NCI-H146 treated with DMSO at 0.1 percent for 48 hours (cell line): Measurements from ENCODE around the gene PRDM16.

ENCODE experiments used
- DNase-seq: peaks from one replicate; lab custom pipeline; 2025; ENCODE audit not compliant: unreplicated experiment; lab: John Stamatoyannopoulos, UW

Gene PRDM16

DNA sequence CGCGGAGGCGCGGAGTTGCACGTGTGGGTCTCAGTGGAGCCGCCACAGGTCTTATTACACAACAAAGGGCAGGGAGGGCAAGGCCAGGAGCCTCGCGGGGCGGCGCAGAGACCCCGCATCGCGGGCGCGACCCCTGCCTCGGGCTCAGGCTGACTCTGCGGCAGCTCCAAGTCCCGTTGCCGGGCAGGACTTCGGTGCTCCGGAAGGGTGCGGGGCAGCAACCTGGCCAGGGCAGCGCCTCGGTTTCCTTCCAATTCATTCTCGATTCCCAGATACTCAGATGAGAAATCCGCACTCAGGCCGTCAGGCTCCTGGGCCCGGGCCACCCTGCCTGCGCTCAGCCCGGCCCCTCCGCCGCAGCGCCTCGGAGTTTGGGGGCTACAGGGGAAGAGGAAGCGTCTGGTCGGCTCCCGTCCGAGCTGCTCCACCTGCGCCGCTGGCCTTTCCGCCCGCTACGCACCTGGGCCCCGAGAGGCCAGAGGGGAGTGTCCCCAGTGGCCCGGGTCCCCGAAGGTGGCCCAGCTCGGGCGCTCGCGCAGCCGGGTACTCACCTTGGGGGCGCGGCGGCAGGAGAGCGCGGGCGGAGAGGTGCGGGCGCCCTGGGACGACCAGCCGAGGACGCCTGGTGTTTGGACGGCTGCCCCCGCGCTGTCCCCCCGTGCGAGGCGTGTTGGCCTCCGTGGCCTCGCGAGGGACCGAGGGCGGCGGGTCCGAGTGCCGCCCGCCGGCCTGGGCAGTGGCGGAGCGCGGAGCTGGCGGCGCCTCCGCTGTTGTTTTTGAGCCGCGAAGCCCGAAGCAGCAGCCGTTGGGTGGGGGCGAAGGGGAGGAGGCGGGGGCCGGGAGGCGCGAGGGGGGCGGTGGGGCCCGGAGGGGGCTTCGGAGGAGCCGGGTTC lies 1.1 kb upstream of the PRDM16 start:
- no peak for DNase-seq

DNA sequence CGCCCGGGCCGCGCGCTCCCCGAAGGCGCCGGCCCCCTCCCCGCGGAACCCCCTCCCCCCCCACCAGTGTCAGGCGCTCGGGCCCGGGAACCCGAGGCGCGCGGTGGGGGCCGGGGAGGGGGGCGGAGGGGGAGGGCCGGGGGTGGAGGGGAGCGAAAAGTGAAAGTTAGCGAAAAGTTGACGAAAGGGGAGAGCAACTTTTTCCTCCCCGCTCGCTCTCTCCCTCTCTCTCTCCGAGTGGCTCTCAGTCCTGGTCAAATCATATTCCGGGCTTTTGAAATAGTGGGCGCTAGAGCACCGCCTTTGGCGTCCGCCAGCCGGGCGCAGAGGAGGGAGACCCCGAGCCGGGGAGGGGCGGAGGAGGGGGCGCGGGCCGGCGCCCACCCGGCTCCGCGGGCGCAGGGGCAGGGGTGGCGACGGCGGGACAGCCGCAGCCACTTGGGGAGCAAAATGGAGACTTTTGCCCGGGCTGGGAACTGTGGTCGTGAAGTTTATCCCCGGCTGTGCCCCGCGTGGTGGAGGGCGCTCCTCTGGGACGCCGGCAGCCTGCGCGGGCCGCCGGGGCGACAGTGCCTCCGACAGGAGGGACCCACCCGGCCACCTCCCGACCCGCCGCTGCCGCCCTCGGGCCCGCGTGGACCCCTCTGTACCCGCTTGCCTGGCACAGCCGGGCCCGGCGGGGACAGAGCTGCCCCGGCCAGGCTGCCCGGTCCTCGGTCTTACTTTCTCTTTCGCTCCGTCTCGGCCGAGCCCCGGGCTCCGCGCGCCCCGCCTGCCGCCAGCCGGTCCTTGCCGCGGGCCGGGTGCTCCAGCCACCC lies 697 bp downstream of the PRDM16 start:
- DNase-seq: no peak

DNA sequence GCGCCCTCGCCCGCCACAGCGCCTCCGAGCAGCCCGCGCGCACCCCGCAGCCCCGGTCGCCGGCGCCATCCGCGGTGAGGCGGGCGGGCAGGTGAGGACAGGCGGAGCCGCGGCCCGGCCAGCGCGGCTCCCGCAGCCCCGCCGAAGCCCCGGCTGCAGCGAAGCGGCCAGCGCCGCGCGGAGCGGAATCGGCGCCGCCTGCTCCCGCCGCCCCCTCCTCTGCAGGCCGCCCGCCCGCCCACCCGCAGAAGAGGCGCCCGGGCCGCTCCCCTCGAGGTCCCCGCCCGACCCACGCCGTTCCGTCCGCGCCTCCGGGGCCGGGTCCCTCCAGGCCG lies 1.3 kb downstream of the PRDM16 start:
- no peak for DNase-seq

DNA sequence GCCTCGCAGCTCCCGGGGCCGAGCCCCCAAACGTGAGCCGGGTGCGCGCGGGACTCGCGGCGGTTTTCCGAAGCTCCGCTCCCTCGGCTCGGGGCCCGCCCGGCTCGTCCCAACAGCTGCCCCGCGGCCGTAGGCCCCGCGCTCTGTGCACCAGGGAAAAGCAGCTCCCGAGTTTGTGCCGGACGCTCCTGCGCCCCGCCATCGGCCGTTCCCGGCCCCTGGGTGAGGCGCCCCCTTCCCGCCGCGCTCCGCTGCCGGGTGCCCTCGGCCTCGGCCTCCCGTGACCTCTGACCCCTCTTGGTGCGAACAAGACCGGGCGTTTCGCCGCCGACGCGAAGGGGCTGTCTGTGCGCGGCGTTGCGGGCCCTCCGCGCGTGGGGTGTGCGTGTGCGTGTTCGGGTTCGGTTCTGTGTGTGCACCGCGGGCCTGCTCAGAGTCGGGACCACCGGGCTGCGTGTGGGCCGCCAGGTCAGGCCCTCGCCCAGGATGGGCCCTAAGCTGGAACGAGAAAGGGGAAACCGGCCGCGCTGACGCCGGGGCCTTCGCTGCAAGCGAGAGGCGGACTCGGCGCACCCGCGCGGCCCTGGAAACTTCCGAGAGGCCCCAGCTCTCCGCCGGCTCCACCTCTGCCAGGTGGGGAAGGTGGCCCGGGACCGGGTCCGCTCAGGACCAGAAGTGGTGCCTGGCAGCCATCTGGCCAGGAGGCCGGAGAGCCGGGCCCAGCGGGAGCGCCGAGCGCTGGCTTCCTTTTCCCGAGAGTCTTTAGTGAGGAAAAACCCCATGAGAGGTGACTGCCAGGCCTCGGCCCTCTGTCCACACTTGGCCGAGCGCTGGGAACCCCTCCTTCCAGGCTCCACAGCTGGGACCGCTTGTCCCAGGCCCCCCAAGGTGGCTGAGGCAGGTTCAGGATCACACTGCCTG lies 1.9 kb downstream of the PRDM16 start:
- no peak for DNase-seq

DNA sequence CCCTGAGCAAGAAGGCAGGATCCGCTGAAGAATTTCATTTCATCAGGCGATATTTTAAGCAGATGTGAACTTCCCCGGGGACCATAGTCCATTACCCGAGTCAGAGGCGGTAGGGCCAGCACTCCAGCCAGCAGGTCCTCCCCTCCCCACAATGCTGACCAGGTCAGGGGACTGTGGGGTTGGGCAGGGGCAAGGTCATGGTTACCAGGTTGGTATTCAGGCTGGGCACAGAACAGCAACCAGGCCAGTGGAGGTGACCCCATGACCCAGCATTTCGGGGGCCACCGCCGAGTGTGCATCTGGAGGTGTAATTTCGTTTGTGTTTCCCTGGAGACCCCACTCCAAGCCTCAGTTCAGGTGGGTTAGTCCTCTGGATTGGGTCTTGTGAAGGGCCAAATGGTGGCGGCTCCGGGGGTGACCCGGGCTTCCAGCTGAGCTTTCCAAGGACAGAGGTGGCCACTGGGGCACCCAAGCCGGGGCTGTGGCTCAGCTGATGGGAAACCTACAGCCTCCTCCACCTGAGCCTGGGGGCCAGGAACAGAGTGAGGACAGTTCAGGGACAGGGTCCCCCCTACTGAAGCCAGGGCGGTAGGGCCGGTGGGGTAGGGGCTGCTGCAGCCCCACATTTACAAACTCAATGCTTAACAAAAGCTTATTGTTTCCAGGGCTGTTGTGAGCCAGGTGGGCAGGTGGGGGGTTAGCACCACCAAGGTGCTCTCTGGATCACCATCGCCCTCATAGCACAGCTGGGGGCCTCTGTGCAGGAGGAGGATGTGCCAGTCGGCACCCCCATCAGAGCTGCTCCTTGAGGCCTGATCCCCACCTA lies 2.8 kb downstream of the PRDM16 start:
- no peak for DNase-seq

DNA sequence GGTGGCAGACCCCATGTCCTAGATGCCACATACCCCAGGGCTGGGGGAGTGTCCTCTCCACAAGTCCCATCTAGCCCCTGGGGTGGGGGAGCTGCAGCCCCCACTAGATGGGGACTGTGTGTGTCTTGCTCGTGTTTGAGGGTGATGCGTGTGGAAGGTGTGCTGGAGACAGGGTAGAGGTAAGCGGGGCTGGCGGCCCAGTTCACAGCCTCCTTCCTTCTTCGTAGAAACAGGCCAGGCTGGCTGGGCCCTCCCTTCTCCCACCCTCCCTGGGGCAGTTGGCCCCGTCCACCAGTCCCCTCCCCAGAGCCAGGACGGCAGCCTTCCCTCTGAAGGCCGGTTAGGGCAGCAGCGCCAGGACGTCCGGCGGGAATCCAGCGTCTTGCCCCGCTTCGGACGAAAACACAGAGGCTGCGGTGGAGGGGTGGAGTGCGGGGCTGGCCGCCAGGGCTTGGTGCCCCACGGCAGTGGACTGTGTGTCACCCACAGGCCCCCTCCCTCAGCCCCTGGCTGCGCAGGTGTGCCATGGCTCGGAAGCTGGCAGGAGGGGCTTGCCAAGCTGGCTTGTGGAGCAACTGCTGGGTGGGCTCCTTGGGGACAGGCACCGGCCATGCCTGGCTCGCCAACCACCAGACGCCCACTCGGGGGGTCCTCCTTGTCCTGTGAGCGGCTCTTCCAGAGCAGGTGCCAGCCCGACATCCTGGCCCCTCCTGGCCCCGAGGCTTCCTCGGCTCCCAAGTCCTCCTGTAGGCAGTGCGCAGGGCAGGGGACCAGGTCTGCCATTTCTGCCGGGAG lies 3.6 kb downstream of the PRDM16 start:
- DNase-seq: no peak

DNA sequence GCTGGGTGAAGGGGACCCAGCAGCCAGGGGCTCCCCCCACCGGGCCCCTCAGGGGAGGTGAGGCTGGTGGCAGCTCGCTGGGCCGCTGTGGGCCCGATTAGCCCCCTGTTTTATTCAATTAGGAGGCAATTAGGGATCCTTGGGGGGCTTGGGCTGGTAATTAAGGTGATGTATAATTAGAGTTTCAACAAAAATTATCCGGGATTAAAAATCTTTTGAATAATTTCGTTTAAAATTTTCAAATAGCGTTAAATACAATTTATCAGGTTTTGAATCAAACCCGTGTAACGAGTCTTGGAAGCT lies 4.1 kb downstream of the PRDM16 start:
- DNase-seq: no peak

DNA sequence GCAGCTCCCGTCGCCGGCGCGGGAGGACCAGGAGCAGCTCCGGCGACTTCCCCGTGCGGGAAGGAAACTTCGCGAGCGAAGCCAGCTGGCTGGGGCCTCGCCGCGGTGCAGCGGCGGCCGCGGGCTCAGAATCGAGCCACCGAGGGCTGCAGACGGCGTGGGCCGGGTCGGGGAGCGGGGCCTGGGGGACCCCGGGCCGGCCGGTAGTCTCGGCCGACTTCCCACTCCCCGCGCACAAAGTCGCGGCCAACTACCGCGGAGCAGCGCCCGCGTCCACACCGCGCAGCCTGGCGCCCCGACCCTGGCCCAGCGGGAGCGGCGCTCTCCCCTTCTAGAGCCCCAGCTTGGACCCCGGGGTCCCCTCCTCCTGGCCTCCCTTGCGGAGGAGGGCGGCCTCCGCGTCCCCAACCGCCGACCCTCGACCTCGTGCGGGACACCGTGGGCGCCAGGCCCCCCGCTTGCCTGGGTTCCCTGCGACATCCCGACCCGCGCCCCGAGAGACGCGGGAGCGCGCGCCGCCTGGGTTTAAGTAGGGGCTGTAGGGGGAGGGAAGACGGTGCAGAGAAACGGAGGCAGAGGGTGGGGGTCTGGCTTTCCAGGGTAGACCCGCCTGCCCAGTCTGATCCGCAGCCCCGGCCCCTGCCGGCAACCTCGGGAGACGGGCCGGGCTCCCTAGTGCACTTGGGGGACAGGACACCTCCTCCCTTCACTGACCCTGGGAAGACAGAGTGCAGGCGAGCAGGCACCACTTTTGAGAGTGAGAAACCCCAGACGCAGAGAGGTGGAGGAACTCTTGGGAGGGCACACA lies 4.7 kb downstream of the PRDM16 start:
- no peak for DNase-seq

DNA sequence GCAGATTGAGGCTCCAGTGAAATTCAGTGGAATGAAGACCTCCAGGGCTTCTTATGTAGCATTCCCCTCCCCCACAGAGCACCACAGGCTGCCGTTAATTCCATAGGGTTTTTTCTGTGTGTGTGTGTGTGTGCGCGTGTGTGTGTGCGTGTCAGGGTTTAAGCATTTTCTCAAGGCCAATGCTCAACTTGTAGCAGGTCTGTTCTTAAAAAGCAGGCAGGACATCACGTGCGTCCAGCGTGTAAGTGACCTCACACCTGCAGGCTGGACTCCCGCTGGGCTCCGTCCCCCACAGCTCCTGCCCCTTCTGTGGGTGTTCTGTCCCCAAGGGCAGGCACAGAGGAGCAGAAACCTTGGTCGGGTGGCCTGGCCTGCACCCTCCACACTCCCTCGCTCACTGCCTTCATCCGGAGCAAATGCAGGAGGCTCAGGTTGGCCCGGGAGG lies 5.3 kb downstream of the PRDM16 start:
- no peak for DNase-seq

DNA sequence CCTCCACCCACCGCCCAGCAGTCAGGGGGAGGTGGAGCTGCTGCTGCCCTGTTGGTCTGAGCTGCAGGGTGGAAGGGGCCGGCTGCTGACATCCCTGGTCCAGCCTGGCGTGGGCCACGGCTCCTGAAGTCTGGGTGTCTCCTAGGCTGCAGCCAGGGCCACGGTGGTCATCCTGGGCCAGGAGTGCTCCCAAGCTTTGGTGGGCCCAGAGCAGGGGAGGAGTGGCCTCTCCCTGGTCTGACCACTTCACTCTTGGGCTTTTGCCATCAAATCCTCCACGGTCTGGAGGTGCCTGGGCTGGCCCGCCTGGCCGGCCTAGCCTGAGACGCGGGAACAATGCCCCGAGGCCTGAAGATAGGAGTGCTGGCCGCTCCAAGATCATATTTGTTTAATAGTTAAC lies 5.8 kb downstream of the PRDM16 start:
- no peak for DNase-seq

DNA sequence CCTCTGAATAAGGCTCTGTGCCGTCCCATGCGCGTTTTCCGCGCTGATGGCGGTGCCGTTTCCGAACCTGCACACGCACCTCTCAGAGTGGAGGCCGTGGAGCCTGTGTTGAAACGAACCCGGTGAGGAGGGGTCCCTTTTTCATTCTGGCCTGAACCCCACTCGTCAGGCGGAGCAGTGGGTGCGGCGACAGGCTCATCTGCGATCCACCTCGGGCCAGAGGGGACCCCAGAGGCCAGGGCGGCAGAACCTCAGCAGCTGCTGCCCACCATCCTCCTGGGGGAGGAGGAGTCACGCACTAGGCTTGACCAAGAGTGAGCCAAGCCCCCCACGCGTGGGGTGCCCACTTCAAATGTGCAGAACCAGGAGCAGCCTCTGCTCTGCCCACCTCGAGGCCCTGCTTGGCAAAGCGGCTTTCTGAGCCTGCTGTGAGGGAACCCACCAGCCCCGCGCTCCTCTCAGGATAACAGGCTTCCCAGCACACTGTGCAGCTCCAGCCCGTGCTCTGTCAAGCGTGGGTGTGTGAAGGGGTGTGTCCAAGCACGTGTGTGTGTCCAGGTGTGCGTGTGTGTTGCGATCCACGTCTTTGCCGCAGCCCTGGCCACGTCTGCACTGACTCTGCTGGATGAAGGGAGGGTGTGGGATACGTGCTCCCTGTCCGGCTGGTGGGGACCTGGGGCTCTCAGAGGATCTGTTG lies 6.8 kb downstream of the PRDM16 start:
- DNase-seq: no peak

DNA sequence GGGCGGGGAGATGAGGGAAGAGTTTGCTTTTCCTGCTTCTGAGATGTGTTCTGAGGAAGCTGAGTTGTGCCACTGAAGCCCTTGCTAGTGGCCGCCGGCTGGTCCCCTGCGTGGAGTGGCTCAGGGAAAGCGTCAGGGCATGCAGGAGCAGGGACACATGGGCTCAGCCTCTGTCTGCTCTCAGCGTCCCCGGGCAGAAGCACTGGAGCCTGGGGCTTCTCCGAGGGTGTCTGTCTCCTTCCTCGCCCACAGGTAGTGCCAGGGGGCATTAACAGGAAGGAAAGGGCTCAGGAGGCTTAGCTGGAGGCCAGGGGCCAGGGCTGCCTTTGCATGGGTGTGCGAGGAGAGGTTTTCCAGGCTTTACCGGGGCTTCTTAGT lies 7.3 kb downstream of the PRDM16 start:
- DNase-seq: no peak

DNA sequence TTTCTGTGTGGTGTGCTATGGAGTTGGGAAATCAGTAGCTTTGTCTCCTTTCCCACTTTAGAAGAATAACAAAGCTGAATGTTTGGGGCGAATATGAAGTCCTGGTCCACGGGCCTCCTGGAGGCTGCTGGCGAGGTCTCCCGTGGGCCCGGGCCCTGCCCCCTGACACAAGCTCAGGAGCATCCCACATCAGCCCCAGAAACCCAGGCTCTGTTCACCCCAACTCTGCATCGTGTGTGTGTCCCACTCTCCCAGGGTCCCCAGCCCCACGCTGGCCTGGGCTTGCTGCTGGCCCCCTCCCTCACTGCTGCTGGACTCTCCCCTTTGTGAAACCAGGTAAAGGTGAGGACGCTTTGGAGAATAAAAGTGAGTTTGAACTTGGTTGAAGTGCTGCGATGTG lies 8.1 kb downstream of the PRDM16 start:
- DNase-seq: no peak

DNA sequence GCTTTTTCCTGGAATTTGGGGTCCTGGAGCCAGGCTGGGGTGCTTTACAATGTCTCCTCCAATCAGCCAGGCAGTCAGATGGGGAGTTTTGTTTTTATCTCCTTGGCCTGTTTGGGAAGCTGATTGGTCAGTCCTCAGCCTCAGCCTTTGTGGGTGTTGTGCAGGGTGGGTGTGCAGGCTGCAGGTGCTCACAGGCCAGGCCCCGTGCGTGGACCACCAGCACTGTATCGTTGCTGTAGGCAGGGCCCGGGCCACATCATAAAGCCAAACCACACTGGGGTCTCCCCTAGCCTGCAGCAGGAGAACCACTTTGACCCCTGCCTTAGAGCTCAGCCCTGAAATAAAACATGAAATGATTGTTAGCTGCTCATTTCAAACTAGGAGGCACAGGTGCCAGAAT lies 8.6 kb downstream of the PRDM16 start:
- DNase-seq: no peak

DNA sequence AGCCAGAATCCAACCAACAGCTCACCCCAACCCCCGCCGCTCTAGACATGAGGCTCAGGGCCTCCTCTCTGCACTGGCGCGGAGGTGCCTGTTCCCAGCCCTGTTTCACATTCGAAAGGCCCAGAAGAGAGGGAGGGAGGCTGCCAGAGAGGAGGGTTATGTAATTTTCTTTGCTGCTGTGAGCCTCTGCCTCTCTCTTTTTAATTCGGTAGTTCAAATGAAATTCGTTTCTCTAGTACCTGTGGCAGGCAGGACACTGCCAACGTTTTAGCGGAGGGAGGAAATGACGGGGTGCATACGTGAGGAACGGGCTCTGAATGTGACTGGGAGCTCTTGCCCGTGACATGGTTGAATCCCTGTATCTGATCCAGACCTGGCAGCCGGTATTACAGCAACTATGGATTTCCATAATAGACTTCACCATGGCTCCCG lies 9.4 kb downstream of the PRDM16 start:
- DNase-seq: no peak

DNA sequence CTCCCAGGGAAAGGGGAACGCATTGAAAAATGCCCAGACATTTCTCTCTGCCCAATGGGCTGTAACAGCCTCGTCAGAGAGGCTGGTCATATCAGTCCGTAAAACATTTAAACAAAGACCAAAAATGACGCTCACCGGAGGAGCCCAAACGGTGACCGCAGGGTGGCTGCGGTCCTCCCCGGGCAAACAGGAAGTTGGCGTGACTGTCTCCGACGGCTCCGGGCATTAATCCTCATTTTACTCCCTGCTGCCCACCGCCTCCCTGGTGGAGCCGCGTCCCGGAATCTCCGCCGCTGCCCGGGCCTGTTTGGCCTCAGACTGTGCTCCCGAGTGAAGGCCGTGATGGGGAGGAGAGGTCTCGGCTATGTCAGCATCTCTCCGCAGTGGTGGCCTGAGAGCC lies 9.9 kb downstream of the PRDM16 start:
- DNase-seq: no peak

DNA sequence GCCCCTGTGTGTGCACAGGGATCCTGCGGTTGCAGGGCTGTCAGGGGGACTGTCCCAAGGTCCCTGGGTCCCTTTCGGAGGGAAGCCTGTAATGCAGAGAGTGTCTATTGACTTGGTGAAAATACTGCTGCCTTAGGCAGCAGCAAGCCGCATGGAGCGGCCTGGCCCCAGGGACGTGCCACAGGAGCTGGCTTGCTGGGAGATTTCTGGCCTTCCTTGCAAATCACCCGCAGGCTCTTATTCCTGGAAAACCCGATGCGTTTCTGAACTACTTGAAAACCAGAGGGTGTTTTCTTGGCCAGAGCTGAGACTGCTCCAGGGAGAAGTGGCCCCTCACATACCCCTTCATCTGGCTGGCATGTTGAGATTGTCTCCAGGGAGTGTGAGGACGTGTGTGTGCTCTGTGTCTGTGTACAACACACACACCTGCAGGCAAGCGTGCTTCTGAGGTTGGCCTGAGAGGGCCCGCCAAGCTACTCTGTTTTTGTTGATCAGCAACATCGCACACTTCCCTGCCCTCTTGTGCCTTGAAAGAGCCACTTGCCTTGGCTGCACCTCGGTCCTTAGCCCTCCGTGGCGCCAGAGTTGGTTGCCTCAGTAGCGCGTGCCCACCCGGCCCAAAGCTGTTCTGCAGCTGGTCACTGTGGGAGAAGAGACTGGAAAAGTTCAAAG lies 10.5 kb downstream of the PRDM16 start:
- no peak for DNase-seq
